Measurements from ENCODE around the gene PADI6.

Gene PADI6

DNA sequence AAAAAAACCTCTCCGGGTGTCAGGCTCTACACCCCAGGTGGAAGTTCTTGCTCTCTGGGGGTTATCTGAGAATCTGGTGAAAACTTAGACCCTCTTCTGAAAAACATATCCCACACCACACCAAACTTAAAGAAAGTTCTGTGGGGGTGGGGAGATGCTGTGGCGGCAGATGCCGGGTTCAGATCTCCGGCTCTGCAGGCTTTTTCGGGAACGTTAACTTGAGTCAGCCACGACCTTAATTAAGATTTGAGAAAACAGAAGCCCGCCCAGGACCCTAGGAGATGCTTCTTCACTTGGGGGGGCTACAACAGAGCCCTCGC lies 65.2 kb downstream of the PADI6 start:
- no peak for DNase-seq

DNA sequence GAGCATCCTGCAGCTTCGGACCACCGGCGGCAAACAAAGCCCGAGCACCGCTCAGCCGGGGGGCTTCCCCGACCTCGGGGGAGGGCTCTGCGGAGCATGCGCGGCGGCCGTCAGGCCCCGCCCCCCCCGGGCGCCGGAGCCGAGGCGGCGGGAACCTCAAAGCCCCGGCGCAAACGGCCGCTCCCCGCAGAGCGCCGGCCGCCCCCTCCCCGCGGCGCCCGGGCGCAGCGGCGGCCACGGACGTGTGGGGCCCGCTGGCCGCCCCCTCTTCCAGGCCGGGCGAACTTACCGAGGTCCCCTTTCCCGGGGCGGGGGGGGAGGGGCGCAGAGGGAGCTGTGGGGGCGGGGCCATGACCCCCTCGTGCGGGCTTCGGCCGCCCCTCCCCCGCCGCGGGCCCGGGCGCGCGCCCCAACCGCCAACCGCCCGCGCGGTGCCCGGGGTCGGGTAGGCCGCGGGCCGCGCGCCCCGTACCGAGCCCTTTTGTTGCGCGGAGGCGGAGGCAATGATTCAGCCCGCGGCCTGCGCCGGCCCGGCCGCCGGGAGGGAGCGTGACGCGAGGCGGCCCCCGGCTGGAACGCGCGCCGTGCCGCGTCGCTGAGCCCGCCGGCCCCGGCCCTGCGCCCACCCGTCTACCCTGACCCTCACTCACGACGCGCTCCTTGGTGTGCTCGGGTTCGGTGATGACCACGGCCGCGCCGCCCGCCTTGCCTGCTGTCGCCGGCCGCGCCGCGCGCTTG lies 65.8 kb downstream of the PADI6 start:
- peak; percentile 53 for DNase-seq

DNA sequence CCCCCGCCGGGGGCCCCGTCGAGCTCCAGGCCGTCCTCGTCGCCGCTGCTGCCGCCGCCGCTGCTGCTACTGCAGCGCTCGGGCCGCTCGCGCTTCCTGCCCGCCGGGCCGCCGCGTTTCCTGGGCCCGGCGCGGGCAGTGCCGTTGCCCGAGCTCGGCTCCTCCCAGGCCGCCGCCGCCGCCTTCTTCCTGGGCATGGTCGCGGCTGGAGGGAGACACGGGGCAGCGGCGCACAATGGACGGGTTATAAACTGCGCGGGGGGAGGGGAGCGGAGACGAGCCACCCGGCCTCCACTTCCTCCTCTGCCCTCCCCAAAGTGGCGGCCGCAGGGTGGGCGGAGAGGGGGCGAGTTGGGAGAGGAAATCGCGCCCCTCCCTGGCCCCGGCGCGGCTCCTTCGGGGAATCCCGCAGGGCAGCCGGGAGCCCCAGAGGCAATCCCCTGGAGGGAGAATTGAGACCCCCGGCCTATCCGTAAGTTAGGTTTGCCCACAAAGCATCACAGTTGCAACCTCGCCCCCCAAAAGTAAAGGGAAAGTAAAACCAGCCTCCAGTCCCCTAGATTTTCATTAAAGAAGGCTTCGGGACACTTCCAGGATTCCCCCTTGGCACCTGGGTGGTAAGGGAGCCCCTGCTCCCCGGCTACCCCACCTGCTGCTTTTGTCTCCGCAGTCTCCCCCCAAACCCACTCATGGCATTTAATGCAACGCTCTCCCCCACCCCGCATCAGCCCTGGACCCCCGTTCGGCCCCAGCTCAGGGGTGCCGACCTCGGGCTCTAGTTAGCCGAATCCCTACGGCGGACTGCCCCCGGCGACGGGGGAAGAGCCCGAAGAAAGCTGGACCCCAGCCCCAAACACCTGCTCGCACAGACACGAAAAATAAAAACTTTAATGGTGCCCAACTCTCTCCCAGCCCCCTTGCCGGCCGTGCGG lies 66.6 kb downstream of the PADI6 start:
- DNase-seq: peak; percentile 58

DNA sequence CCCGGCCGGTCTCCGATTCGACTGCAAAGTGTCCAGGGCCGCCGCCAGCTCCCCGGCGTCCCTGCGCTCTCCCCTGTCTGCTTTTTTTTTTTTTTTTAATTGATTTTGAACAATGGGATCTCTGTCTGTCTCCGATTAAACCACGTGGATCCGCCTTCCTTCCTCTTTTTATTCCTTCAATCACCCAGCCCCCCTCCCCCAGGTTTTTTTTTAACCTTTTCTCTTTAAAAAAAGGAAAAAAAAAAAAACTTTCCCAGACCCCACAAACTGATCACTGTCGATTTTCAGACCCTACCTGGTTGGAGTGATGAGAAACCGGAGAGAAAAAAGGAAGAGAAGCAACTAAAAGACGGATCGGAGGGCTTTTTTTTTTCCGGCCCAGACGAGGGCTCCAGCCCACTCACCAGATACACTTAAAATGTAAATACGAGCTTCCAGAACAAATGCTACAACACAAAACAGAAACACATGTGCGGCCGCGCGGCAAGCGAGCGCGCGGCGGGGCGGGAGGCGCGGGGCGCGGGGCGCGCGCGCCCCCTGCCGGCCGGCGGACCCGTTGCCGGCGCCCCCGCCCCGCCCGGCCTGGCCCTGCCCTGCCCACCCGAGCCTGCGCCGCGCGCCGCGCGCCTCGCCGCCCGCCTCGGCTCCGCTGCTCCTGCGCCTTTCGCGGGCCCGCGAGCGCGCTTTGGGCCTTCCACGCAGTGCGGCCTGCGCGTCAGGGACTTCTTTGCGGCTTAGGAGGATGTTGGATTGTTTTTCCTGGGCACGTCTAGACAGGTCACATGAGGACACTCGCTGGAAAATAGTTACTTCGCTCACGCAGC lies 67.5 kb downstream of the PADI6 start, which contains the start of gene RCC2:
RCC2 (minus strand) TSS at position 428 of the 824 bp plus-strand sequence. CDS start 1,163 bp downstream, outside the sequence.
- peak; percentile 83 for DNase-seq

DNA sequence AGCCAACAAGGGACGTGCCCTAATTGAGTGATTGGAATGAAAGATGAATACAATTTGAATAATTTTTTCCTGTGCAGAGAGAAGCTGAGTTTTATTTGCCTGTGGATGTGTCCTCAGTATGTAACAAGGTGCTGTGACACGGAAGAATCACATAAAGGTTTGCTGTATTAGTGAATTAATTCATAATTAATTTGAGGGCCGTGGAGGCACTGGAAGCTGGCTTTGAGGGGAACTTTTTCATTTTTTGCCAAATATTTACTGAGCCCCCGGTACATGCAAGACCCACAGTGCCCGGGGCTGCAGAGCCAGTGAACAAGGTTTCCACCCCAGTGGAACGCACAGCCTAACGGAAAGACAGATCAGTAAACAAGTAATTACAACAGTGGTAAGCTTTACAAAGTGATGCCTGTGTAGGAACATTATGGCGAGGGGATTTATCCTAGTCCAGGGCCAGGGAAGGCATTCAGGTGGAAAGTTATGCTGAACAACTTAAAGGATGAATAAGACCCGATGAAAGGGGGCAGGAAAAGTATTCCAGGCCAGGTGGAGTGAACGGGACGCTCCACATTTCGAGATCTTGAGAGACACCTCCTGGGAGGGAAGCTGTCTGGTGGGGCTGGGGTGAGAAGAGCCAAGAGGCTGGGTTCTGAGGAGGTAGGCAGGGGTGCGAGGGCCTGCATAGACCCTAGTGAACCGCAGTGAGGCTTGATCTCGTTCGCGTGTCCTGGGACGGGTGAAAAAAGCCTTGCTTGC lies 68.3 kb downstream of the PADI6 start:
- no peak for DNase-seq

DNA sequence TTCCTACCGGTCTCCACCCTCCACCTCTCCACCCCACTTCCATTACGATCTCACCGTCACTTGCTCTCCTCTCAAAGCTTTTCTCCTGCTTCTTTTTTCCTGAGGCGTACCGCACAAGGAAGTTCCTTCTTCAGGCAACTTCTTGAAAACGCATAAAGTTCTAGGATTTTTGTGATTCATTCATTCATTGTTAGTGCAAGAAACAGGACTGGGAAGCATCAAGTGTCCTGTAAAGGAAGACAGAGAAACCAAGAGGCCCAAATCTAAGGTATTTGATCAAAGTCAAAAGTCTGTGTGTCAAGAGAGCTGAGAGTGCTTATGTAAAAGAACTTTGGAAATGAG lies 68.8 kb downstream of the PADI6 start:
- no peak for DNase-seq

DNA sequence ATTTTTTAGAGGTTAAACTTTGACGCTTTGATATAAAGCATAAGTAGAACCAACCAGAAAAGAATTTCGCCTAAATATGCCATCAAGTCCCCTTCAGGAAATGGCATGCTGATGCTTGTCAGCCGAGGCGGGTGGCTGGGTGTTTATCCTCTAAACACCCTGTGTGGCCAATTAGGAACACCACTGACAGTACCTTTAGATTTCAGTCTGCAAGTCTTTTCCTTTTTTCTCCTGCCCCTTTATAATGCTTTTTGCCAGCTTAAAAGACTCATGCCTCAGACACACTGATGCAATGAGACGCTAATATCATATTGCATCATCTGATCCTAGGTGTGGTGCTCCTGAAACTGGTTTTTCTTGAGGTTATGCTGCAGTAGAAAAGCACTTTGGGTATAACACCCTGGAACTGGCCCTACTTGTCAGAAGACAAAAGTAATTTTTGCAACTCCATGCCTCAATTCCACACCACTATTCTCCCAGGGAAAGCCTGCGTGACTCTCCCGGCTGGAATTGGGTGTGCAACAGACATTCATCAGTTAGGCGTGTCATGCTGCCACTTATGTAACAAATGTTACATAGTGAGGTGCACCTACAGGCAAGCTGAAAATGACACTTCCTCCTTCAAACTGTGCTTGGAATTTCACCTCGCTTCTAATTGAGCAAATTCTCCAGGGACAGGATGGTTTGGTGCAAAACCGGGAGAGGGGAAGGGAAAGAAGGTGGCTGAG lies 69.4 kb downstream of the PADI6 start:
- peak; percentile 81 for DNase-seq

DNA sequence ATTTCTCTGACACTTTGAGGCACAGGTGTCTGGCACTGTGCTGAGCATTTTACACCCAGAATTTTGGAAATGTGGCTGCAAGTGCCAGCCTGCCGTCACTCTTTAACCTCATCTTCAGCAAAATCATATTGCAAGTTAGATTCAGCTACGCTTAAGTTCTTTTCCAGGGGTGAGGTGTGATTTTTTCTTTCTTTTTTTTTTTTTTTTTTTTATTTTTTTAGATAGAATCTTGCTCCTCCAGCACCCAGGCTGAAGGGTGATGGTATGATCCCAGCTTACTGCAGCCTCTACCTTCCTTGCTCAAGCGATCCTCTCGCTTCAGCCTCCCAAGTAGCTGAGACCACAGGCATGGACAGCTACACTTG lies 70.0 kb downstream of the PADI6 start:
- no peak for DNase-seq

DNA sequence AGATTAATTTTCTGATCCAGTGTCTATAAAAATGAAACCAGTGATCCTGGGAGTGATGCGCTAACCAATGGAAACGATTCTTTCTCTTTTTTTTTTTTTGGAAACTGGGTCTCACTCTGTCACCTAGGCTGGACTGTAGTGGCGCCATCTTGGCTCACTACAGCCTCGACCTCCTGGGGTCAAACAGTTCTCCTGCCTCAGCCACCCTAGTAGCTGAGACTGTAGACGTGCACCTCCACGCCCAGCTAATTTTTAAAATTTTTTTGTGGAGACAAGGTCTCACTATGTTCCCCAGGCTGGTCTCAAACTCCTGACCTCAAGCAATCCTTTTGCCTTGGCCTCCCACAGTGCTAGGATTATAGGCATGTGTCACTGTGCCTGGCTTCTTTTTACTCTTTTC lies 70.8 kb downstream of the PADI6 start:
- DNase-seq: no peak

DNA sequence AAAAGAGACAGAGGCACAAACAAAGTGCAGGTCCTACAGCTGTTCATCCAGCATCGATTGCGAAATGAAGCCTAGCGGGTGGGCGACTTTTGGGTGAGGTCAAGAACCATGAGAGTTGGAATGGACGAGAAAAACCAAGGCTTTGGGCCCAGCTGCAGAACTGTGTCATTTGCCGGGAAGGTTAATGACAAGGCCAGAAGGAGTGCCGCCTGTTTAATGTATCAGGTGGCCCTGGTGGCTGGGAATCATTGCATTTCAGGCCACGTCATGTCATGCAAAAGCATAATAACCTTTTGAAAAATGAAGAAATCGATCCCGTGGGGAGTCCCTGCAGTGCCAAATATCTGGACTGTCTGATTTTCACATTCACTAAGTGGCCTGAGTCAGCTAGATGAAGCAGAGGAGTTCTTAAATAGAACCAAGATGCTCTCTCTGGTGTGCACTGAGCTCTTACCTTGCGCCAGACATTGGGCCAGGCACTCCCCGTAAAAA lies 75.6 kb downstream of the PADI6 start:
- no peak for DNase-seq
